Peyer's patch (tissue), 4 donors: ENCODE data around the gene SLC36A3.

Experiments used
- CTCF ChIP-seq, 6 experiments: fragments of 450-650 bp in 4 of 6; fragments of 200-600 bp in 2 of 6; sonication (generic) in 1 of 6; IDR thresholded peaks; one replicate each; pipeline ENCODE4 v1.5.1; 2017 to 2019; ENCODE audit warnings: antibody characterized with exemption in 6 of 6, mild to moderate bottlenecking in 3 of 6, moderate library complexity in 1 of 6
- POLR2A ChIP-seq, 2 donors: fragments of 450-650 bp; IDR thresholded peaks; one replicate each; pipeline ENCODE4 v1.5.1; 2017; ENCODE audit warnings: antibody characterized with exemption in 2 of 2, mild to moderate bottlenecking in 2 of 2, moderate library complexity in 2 of 2

- TF ChIP-seq POLR2A (IDR thresholded peaks at IDR 0.05) (no peak), CTCF (IDR thresholded peaks at IDR 0.05) (no peak)
Observed at GRCh38 chr5:151227918-151228447, 75.6 kb downstream of the SLC36A3 start.
